HCT116 (cell line): Measurements from ENCODE around the gene R3HDM4. TPM values are rescaled to one million over a fixed set of nuclear protein-coding genes. Genes with fewer than 3 reads are reported as not detected.

Source experiments
- ATAC-seq: fragments of 200-7000 bp; cut with Tn5 transposase; 2 replicates; pipeline ENCODE4 v1.9.1; 2020; ENCODE audit warnings: mild to moderate bottlenecking, moderate library complexity
- BruUV-seq: library from RNA; stranded (reverse); fragments of 400-500 nt; replicated peaks from 2 replicates; lab custom pipeline; 2021; lab: Mats Ljungman, UMichigan
- CTCF ChIA-PET: fragments of 300-600 bp; sonication (Branson Sonifier 250); formaldehyde crosslinking; loops from one replicate; lab custom pipeline; 2021; ENCODE audit warnings: antibody characterized with exemption; lab: Charles Lee
- POLR2A ChIA-PET: fragments of 300-600, 350-600 bp; sonication (Branson Sonifier 250); formaldehyde crosslinking; loops from one replicate; lab custom pipeline; 2021; ENCODE audit warnings: antibody characterized with exemption; lab: Charles Lee
- RAD21 ChIA-PET, 2 experiments: fragments of 300-600 bp; sonication (Branson Sonifier 250); formaldehyde crosslinking; loops; one replicate each; lab custom pipeline; 2023; ENCODE audit warnings: low total read pairs in 2 of 2; ENCODE audit not compliant: uncharacterized antibody in 2 of 2, unreplicated experiment in 2 of 2, low non-redundant PET in 1 of 2; lab: Charles Lee
- DNase-seq: peaks from one replicate; pipeline ENCODE4 v3.0.0-alpha.2; 2010; ENCODE audit warnings: low read depth, low spot score
- H2AFZ ChIP-seq: fragments of 200-600 bp; shearing (Covaris generic), sonication (generic); 2 replicates; pipeline ENCODE4 v1.6.1; 2017; ENCODE audit warnings: low read depth, mixed run types, mixed read lengths, antibody characterized with exemption, low read length; ENCODE audit not compliant: poor library complexity, severe bottlenecking
- H3K27ac ChIP-seq: 2 replicates; pipeline ENCODE4 v1.5.1; 2012; ENCODE audit warnings: low read depth, low read length
- H3K27me3 ChIP-seq: fragments of 200-600 bp; sonication (generic); 2 replicates; pipeline ENCODE4 v1.6.1; 2016; ENCODE audit warnings: mixed run types, low read length, mixed read lengths; ENCODE audit not compliant: insufficient read depth
- H3K36me3 ChIP-seq, 2 experiments: fragments of 200-500 bp in 1 of 2; fragments of 200-600 bp in 1 of 2; sonication (Bioruptor generic) in 1 of 2; sonication (generic) in 1 of 2; 2 replicates each; pipeline versions ENCODE4 v1.5.1 to v1.6.1; 2014 to 2016; ENCODE audit warnings: low read length in 2 of 2, inconsistent platforms in 1 of 2, mixed read lengths in 1 of 2, mixed run types in 1 of 2; ENCODE audit not compliant: insufficient read depth in 2 of 2, control insufficient read depth in 1 of 2
- H3K4me1 ChIP-seq, 2 experiments: fragments of 200-600 bp in 1 of 2; sonication (generic) in 1 of 2; 2 replicates each; pipeline versions ENCODE4 v1.5.1 to v1.6.1; 2012 to 2017; ENCODE audit warnings: low read length in 2 of 2, inconsistent platforms in 1 of 2, mild to moderate bottlenecking in 1 of 2, mixed read lengths in 1 of 2, mixed run types in 1 of 2, moderate library complexity in 1 of 2; ENCODE audit not compliant: insufficient read depth in 2 of 2, control insufficient read depth in 1 of 2
- H3K4me2 ChIP-seq: fragments of 200-600 bp; sonication (generic); 2 replicates; pipeline ENCODE4 v1.6.1; 2017; ENCODE audit warnings: mixed run types, low read length, mixed read lengths
- H3K4me3 ChIP-seq, 2 experiments: fragments of 200-600 bp in 1 of 2; sonication (generic) in 1 of 2; replicated peaks in 1 of 2; 2 replicates each; pipeline ENCODE4 v1.5.1; 2011 to 2016; ENCODE audit warnings: low read length in 2 of 2, control low read depth in 1 of 2, low read depth in 1 of 2, mild to moderate bottlenecking in 1 of 2, mixed read lengths in 1 of 2, mixed run types in 1 of 2
- H3K79me2 ChIP-seq: fragments of 200-600 bp; sonication (generic); 2 replicates; pipeline ENCODE4 v1.6.1; 2017; ENCODE audit warnings: mild to moderate bottlenecking, mixed run types, low read length, moderate library complexity, mixed read lengths; ENCODE audit not compliant: insufficient read depth
- H3K9ac ChIP-seq: fragments of 200-600 bp; sonication (generic); 2 replicates; pipeline ENCODE4 v1.6.1; 2016; ENCODE audit warnings: low read length, mixed read lengths
- H3K9me2 ChIP-seq: fragments of 200-600 bp; sonication (generic), shearing (Covaris generic); 2 replicates; pipeline ENCODE4 v1.6.1; 2017; ENCODE audit warnings: mixed run types, mild to moderate bottlenecking, moderate library complexity; ENCODE audit not compliant: insufficient read depth
- H3K9me3 ChIP-seq, 2 experiments: fragments of 200-500 bp in 1 of 2; fragments of 200-600 bp in 1 of 2; sonication (Bioruptor generic) in 1 of 2; sonication (generic) in 1 of 2; 2 replicates each; pipeline ENCODE4 v1.6.1; 2014 to 2017; ENCODE audit warnings: low read length in 2 of 2, mixed read lengths in 2 of 2, inconsistent platforms in 1 of 2, low read depth in 1 of 2, mild to moderate bottlenecking in 1 of 2, mixed run types in 1 of 2, moderate library complexity in 1 of 2; ENCODE audit not compliant: control insufficient read depth in 1 of 2, insufficient read depth in 1 of 2
- H4K20me1 ChIP-seq: fragments of 200-600 bp; sonication (generic), shearing (Covaris generic); 2 replicates; pipeline ENCODE4 v1.6.1; 2017; ENCODE audit warnings: mixed run types, mild to moderate bottlenecking, moderate library complexity; ENCODE audit not compliant: insufficient read depth
- ELF1 ChIP-seq: IDR thresholded peaks from 2 replicates; pipeline ENCODE4 v1.6.1; 2012; ENCODE audit warnings: low read depth, borderline replicate concordance
- YY1 ChIP-seq: IDR thresholded peaks from 2 replicates; pipeline ENCODE4 v1.6.1; 2011; ENCODE audit warnings: low read length, low read depth, moderate library complexity, mild to moderate bottlenecking; ENCODE audit not compliant: insufficient replicate concordance; ENCODE audit errors: extremely low read depth
- ZFX ChIP-seq: fragments of 450-650 bp; IDR thresholded peaks from 2 replicates; pipeline ENCODE4 v1.6.1; 2017
- intact Hi-C: fragments of 100-400 bp; cut with micrococcal nuclease; formaldehyde crosslinking; loops from 2 replicates; pipeline ENCODE4 v1.10.0; 2022
- total RNA-seq: library from RNA; stranded (reverse); gene quantifications from one replicate; pipeline ENCODE4 v1.2.1, GENCODE V29; 2021; ENCODE audit not compliant: unreplicated experiment

Gene R3HDM4
- total RNA-seq, 1 experiment from 2014 or later = 92.3 TPM

GRCh38 chr19:920051-920864, 7.2 kb upstream of the R3HDM4 start:
- no peaks in the 10 kb centered on the region for H3K27me3 ChIP-seq
- no peaks in the 10 kb centered on the region for H3K9me2 ChIP-seq
- no peak overlapping the region for H3K27ac ChIP-seq
- no peaks in the 10 kb centered on the region for H4K20me1 ChIP-seq
- intact Hi-C loops = loop anchor here (2.0 to 10.0 kb wide), 2 partner anchors 63 to 265 kb away; no protein-coding TSS in a partner anchor
- no peak overlapping the region for H3K9ac ChIP-seq
- no peak overlapping the region for H3K4me3 ChIP-seq
- H3K4me1 ChIP-seq = peaks cover 8 to 47% of the 10 kb centered on the region in 2 experiments
- no peaks in the 10 kb centered on the region for H3K9me3 ChIP-seq
- no peaks in the 10 kb centered on the region for H3K79me2 ChIP-seq
- ChIA-PET CTCF (interaction anchor here (1.0 to 1.4 kb wide), 2 partner anchors 64 to 149 kb away, joined by 3 to 5 read pairs; partner anchors contain the start of gene WDR18), RAD21 (interaction anchor here in 1 of 2 experiments (0.6 kb wide), 1 partner anchor 161 kb away, joined by 5 read pairs; no protein-coding TSS in a partner anchor), POLR2A (no interaction called here)
- ATAC-seq = no peak
- H2AFZ ChIP-seq = no peak overlapping the region
- no peak for TF ChIP-seq YY1
- TF ChIP-seq ZFX = 0 out of 2 replicates have a peak, but pooled peaks have one; percentile 34
- TF ChIP-seq, all 23 proteins: peak for 1
- Histone ChIP-seq H3K36me3 (no peaks in the 10 kb centered on the region), H3K4me2 (no peak overlapping the region)
- BruUV-seq = no TSS peak
- DNase-seq = no peak

- no peaks in the 10 kb centered on the region for H3K9me2 ChIP-seq
- peak; percentile 39; the same call in 1 of the 2 replicates for TF ChIP-seq ZFX
- TF ChIP-seq ELF1 = no peak
- TF ChIP-seq, all 23 proteins: peak for 1
- no peak overlapping the region for H3K9ac ChIP-seq
- no peak overlapping the region for H3K4me3 ChIP-seq
- H3K4me2 ChIP-seq = no peak overlapping the region
- intact Hi-C loops = loop anchor here (2.0 to 10.0 kb wide), 2 partner anchors 63 to 265 kb away; no protein-coding TSS in a partner anchor
- ChIA-PET RAD21 (interaction anchor here in 1 of 2 experiments (0.6 kb wide), 1 partner anchor 162 kb away, joined by 5 read pairs; no protein-coding TSS in a partner anchor), CTCF (interaction anchor here (1.0 kb wide), 1 partner anchor 149 kb away, joined by 3 read pairs; no protein-coding TSS in a partner anchor), POLR2A (no interaction called here)
- no peaks in the 10 kb centered on the region for H3K9me3 ChIP-seq
- DNase-seq (no peak), ATAC-seq (no peak)
- no TSS peak for BruUV-seq
- no peak overlapping the region; the same call in 1 of the 2 replicates for H3K27ac ChIP-seq
- H3K36me3 ChIP-seq = no peaks in the 10 kb centered on the region
- no peaks in the 10 kb centered on the region for H4K20me1 ChIP-seq
- H3K79me2 ChIP-seq = no peaks in the 10 kb centered on the region
- H3K4me1 ChIP-seq = peaks cover 8 to 39% of the 10 kb centered on the region in 2 experiments
- H2AFZ ChIP-seq = no peak overlapping the region
- no peaks in the 10 kb centered on the region for H3K27me3 ChIP-seq
Measured at GRCh38 chr19:919199-920050, 6.4 kb upstream of the R3HDM4 start.
